ENCODE results near the gene KLRC3.

KLRC3 gene

GRCh38 chr12:10364815-10365622 lies 55.4 kb downstream of the KLRC3 start:
- in situ Hi-C loops (cut with HindIII; ENCODE audit: low pct_ligation_motif_present, low sequenced_read_pairs), result no loop called here
- Histone ChIP-seq H3K4me3 (ENCODE audit: low read depth, low read length) (peak overlapping the region; percentile 66), H3K36me3 (replicated peaks) (no peaks in the 10 kb centered on the region), H3K27ac (peak overlapping the region; percentile 91), H3K27me3 (replicated peaks) (no peaks in the 10 kb centered on the region)
- peak; percentile 80 for DNase-seq
- TF ChIP-seq CTCF (IDR thresholded peaks at IDR 0.05; ENCODE audit: low read depth, low read length, missing control alignments), result no peak

- peak overlapping the region; percentile 91 for H3K27ac ChIP-seq
- peak; percentile 36 for DNase-seq
- no peaks in the 10 kb centered on the region for H3K36me3 ChIP-seq (replicated peaks)
- in situ Hi-C loops (cut with HindIII; ENCODE audit: low pct_ligation_motif_present, low sequenced_read_pairs), result no loop called here
- no peak for TF ChIP-seq CTCF (IDR thresholded peaks at IDR 0.05; ENCODE audit: low read depth, low read length, missing control alignments)
- H3K27me3 ChIP-seq (replicated peaks), result no peaks in the 10 kb centered on the region
- peak overlapping the region; percentile 66 for H3K4me3 ChIP-seq (ENCODE audit: low read depth, low read length)
Observed at GRCh38 chr12:10363914-10364814, 56.2 kb downstream of the KLRC3 start.

DNA sequence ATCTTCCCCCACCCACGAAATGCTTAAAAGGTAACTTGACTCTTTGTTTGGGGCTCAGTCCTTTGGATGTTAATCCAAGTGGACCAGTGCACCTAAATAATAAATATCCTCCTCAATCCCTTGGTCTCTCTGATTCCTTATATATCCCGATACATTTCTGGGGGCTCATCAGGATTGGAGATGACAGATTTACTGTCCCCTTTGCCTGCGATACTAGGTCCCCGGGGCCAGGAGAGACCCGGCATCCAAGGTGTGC lies 56.8 kb downstream of the KLRC3 start:
- Histone ChIP-seq H3K4me3 (ENCODE audit: low read depth, low read length) (peak overlapping the region; percentile 66), H3K27ac (peak overlapping the region; percentile 91), H3K36me3 (replicated peaks) (no peaks in the 10 kb centered on the region), H3K27me3 (replicated peaks) (no peaks in the 10 kb centered on the region)
- in situ Hi-C loops (cut with HindIII; ENCODE audit: low pct_ligation_motif_present, low sequenced_read_pairs), result no loop called here
- TF ChIP-seq CTCF (IDR thresholded peaks at IDR 0.05; ENCODE audit: low read depth, low read length, missing control alignments), result no peak
- DNase-seq, result no peak

- peak overlapping the region; percentile 91 for H3K27ac ChIP-seq
- DNase-seq, result no peak
- in situ Hi-C loops (cut with HindIII; ENCODE audit: low pct_ligation_motif_present, low sequenced_read_pairs), result no loop called here
- H3K27me3 ChIP-seq (replicated peaks), result no peaks in the 10 kb centered on the region
- no peak for TF ChIP-seq CTCF (IDR thresholded peaks at IDR 0.05; ENCODE audit: low read depth, low read length, missing control alignments)
- H3K4me3 ChIP-seq (ENCODE audit: low read depth, low read length), result no peak overlapping the region
- H3K36me3 ChIP-seq (replicated peaks), result no peaks in the 10 kb centered on the region
Observed at GRCh38 chr12:10362828-10363657, 57.4 kb downstream of the KLRC3 start.

GRCh38 chr12:10362325-10362724 lies 58.1 kb downstream of the KLRC3 start:
- in situ Hi-C loops (cut with HindIII; ENCODE audit: low pct_ligation_motif_present, low sequenced_read_pairs), result no loop called here
- Histone ChIP-seq H3K36me3 (replicated peaks) (no peaks in the 10 kb centered on the region), H3K27me3 (replicated peaks) (no peaks in the 10 kb centered on the region), H3K27ac (peak overlapping the region; percentile 83), H3K4me3 (ENCODE audit: low read depth, low read length) (no peak overlapping the region)
- TF ChIP-seq CTCF (IDR thresholded peaks at IDR 0.05; ENCODE audit: low read depth, low read length, missing control alignments), result no peak
- DNase-seq, result no peak

All from brain microvascular endothelial cell (primary cell).